ENCODE measurements around the gene GABRQ. TPM values are rescaled to one million over a fixed set of nuclear protein-coding genes. Genes with fewer than 3 reads are reported as not detected.
A peak's percentile ranks its signal among the peaks of the same experiment; 100 is the strongest.

GABRQ gene
- polyA plus RNA-seq (2013, experiment 1 of 2), result not detected
- not detected for polyA plus RNA-seq (2013, experiment 2 of 2)

DNA sequence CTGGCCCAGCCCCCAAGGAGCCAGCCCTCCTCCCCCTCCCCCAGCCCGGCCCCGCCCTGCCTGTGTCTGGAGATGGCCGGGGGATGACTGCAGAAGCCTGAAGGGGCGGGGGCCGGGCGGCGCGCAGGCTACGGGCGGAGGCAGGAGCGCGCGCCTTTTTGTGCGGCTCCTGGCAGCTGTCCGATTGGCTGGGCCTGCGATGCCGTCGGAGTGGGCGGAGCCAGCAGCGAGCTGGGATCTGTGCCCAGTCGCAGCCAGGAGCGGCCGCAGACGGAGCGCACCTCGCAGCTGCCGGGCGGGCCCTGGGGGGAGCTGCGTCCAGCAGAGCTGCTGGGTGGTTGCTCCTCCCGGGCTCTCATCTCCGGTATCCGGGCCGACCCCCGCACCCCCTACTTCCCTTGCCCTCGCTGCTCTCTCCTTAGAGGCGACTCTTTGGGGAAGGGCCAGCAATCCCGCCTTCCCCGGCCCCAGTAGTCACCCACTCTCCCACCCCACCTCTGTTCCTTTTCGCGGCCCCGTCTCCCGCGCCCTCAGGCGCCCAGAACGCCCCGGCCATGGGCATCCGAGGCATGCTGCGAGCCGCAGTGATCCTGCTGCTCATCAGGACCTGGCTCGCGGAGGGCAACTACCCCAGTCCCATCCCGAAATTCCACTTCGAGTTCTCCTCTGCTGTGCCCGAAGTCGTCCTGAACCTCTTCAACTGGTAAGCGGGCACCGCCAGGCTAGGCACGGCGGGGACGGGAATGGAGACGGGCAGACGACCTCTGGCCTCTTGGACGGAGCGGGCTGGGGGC is at the start of gene GABRQ:
Gene GABRQ (plus strand): TSS at position 247 of the 794 bp plus-strand sequence. CDS start 308 bp downstream, at position 555.
- Histone ChIP-seq H2AFZ (ENCODE audit: low read depth, low read length) (no peak within 1 kb of the TSS), H3K4me3 (ENCODE audit: insufficient read depth in 1 of 2, low read depth in 1 of 2, low read length in 2 of 2) (no peak within 1 kb of the TSS), H3K9ac (ENCODE audit: low read length) (no peak within 1 kb of the TSS), H3K4me2 (ENCODE audit: low read length, poor library complexity, severe bottlenecking) (no peak within 1 kb of the TSS), H4K8ac (ENCODE audit: low read length) (no peak within 1 kb of the TSS), H2BK120ac (ENCODE audit: low read depth, low read length) (no peak within 1 kb of the TSS), H2BK5ac (ENCODE audit: low read depth, low read length, poor library complexity, severe bottlenecking) (no peak within 1 kb of the TSS), H3K4me1 (ENCODE audit: control insufficient read depth, insufficient read depth, low read depth, low read length) (no peaks in the 10 kb centered on the region), H3K23ac (ENCODE audit: low read length in 2 of 2) (no peak within 1 kb of the TSS), H3K36me3 (ENCODE audit: control insufficient read depth in 1 of 2, insufficient read depth in 2 of 2, low read depth in 1 of 2, low read length in 2 of 2) (no peaks in the 10 kb centered on the region), H3K18ac (ENCODE audit: low read depth in 1 of 2, low read length in 2 of 2) (no peak within 1 kb of the TSS), H3K79me1 (replicated peaks; ENCODE audit: low read length, poor library complexity, severe bottlenecking) (no peaks in the 10 kb centered on the region), H3K27me3 (ENCODE audit: control insufficient read depth in 1 of 2, insufficient read depth in 1 of 2, low read length in 2 of 2) (peaks cover 20 to 75% of the 10 kb centered on the region in 2 experiments), H2BK15ac (ENCODE audit: low read depth, poor library complexity, severe bottlenecking) (no peak within 1 kb of the TSS), H2AK5ac (ENCODE audit: low read length, severe bottlenecking) (no peak within 1 kb of the TSS), H4K91ac (ENCODE audit: low read length) (no peak within 1 kb of the TSS), H3K9me3 (ENCODE audit: control insufficient read depth, low read length) (no peaks in the 10 kb centered on the region), H3K4ac (ENCODE audit: low read depth in 1 of 2, low read length in 2 of 2) (no peak within 1 kb of the TSS), H2BK12ac (ENCODE audit: low read length in 2 of 2) (no peak within 1 kb of the TSS), H3K27ac (ENCODE audit: low read length, poor library complexity, severe bottlenecking) (no peak within 1 kb of the TSS), H3K14ac (ENCODE audit: low read length in 2 of 2) (no peak within 1 kb of the TSS)
- no peak for DNase-seq
- WGBS, result under 1% methylated on average over 34 of the region's 64 CpGs

DNA sequence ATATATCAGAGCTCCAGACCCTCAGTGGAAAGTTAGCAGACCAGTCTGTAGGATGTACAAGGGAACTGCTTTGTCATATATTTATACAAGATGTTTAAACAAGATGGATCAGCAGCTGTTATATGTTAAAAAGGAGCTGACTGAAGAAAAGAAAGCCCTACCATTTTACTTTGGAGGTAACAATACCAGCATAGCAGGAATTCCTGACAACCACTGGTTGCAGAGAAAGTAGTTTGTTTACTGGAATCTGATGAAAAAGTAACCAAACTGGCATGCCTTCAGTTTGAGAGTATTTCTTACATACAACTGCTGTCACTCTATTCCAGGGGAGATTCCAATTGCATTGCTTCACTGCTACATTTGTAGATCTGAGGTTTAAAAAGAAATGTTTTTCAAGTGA is 49.5 kb upstream of the GABRQ start:
- Histone ChIP-seq H3K27me3 (ENCODE audit: control insufficient read depth in 1 of 2, insufficient read depth in 1 of 2, low read length in 2 of 2) (no peaks in the 10 kb centered on the region), H3K9me3 (ENCODE audit: control insufficient read depth, low read length) (peaks cover 4% of the 10 kb centered on the region), H2BK5ac (ENCODE audit: low read depth, low read length, poor library complexity, severe bottlenecking) (no peak overlapping the region), H4K91ac (ENCODE audit: low read length) (no peak overlapping the region), H2BK15ac (ENCODE audit: low read depth, poor library complexity, severe bottlenecking) (no peak overlapping the region), H3K79me1 (replicated peaks; ENCODE audit: low read length, poor library complexity, severe bottlenecking) (no peaks in the 10 kb centered on the region), H3K4me2 (ENCODE audit: low read length, poor library complexity, severe bottlenecking) (no peak overlapping the region), H2AFZ (ENCODE audit: low read depth, low read length) (no peak overlapping the region), H3K9ac (ENCODE audit: low read length) (no peak overlapping the region), H3K36me3 (ENCODE audit: control insufficient read depth in 1 of 2, insufficient read depth in 2 of 2, low read depth in 1 of 2, low read length in 2 of 2) (no peaks in the 10 kb centered on the region), H2BK12ac (ENCODE audit: low read length in 2 of 2) (no peak overlapping the region), H3K4me1 (ENCODE audit: control insufficient read depth, insufficient read depth, low read depth, low read length) (no peaks in the 10 kb centered on the region), H3K4me3 (ENCODE audit: insufficient read depth in 1 of 2, low read depth in 1 of 2, low read length in 2 of 2) (no peak overlapping the region), H3K4ac (ENCODE audit: low read depth in 1 of 2, low read length in 2 of 2) (no peak overlapping the region), H4K8ac (ENCODE audit: low read length) (no peak overlapping the region), H3K14ac (ENCODE audit: low read length in 2 of 2) (no peak overlapping the region), H3K23ac (ENCODE audit: low read length in 2 of 2) (no peak overlapping the region), H3K18ac (ENCODE audit: low read depth in 1 of 2, low read length in 2 of 2) (no peak overlapping the region), H2BK120ac (ENCODE audit: low read depth, low read length) (no peak overlapping the region), H2AK5ac (ENCODE audit: low read length, severe bottlenecking) (no peak overlapping the region), H3K27ac (ENCODE audit: low read length, poor library complexity, severe bottlenecking) (no peak overlapping the region)
- DNase-seq, result peak; percentile 0

DNA sequence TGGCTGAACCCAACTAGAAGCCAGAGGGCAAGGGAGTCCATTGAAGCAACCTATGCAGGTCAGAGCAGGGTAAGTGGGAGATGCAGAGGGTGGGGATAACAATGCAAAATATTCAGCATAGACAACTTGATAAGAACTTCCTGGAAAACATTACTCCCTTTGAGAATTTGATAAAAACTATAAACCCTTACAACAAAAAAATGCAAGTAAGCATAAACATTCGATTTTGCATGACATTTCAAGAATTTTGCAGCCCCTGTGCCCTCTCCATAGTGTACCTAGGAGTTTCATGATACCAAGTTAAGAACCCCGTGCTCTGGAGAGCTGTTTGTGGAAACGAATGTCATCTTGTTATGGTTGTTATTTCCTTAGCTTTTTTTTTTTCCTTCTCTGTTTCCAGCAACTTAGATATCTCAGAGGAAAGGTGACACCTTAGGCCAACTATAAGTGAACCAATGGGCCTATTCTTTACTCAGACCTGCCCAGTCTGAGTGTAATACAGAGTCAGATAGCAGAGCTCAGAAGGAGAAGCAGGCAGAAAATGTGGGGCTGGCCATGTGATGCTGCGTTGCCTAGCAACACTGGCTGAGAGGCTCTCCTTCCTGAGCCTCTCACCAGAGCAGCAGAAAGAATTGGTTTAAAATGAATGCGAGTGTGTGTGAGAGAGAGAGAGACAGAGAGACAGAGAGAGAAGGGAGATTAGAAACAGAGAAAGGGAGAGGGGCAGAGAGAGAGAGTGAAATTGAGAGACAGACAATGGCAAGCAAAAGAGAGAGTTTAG is 36.7 kb upstream of the GABRQ start:
- Histone ChIP-seq H2BK5ac (ENCODE audit: low read depth, low read length, poor library complexity, severe bottlenecking) (no peak overlapping the region), H2AFZ (ENCODE audit: low read depth, low read length) (no peak overlapping the region), H2BK12ac (ENCODE audit: low read length in 2 of 2) (no peak overlapping the region), H3K27ac (ENCODE audit: low read length, poor library complexity, severe bottlenecking) (no peak overlapping the region), H3K36me3 (ENCODE audit: control insufficient read depth in 1 of 2, insufficient read depth in 2 of 2, low read depth in 1 of 2, low read length in 2 of 2) (no peaks in the 10 kb centered on the region), H3K4me1 (ENCODE audit: control insufficient read depth, insufficient read depth, low read depth, low read length) (no peaks in the 10 kb centered on the region), H2AK5ac (ENCODE audit: low read length, severe bottlenecking) (no peak overlapping the region), H3K14ac (ENCODE audit: low read length in 2 of 2) (no peak overlapping the region), H3K79me1 (replicated peaks; ENCODE audit: low read length, poor library complexity, severe bottlenecking) (no peaks in the 10 kb centered on the region), H3K23ac (ENCODE audit: low read length in 2 of 2) (no peak overlapping the region), H3K4me2 (ENCODE audit: low read length, poor library complexity, severe bottlenecking) (no peak overlapping the region), H3K9ac (ENCODE audit: low read length) (no peak overlapping the region), H3K9me3 (ENCODE audit: control insufficient read depth, low read length) (no peaks in the 10 kb centered on the region), H4K8ac (ENCODE audit: low read length) (no peak overlapping the region), H3K27me3 (ENCODE audit: control insufficient read depth in 1 of 2, insufficient read depth in 1 of 2, low read length in 2 of 2) (peaks cover 0 to 24% of the 10 kb centered on the region in 2 experiments), H2BK120ac (ENCODE audit: low read depth, low read length) (no peak overlapping the region), H4K91ac (ENCODE audit: low read length) (no peak overlapping the region), H2BK15ac (ENCODE audit: low read depth, poor library complexity, severe bottlenecking) (no peak overlapping the region), H3K18ac (ENCODE audit: low read depth in 1 of 2, low read length in 2 of 2) (no peak overlapping the region), H3K4me3 (ENCODE audit: insufficient read depth in 1 of 2, low read depth in 1 of 2, low read length in 2 of 2) (no peak overlapping the region), H3K4ac (ENCODE audit: low read depth in 1 of 2, low read length in 2 of 2) (no peak overlapping the region)
- 23% methylated on average over 3 of the region's 5 CpGs for WGBS
- no peak for DNase-seq
